GM21529 (cell line): ENCODE results near the gene PIP5K1A.
"Not testable (repeated sequence)": the region's sequence is repeated elsewhere in the genome, so short reads cannot be mapped to it uniquely, and the experiment has no call there.

Source experiments
- ATAC-seq: cut with Tn5 transposase; IDR thresholded peaks from one replicate; pipeline ENCODE4 v1.9.1; 2021; ENCODE audit not compliant: unreplicated experiment

The PIP5K1A gene

DNA sequence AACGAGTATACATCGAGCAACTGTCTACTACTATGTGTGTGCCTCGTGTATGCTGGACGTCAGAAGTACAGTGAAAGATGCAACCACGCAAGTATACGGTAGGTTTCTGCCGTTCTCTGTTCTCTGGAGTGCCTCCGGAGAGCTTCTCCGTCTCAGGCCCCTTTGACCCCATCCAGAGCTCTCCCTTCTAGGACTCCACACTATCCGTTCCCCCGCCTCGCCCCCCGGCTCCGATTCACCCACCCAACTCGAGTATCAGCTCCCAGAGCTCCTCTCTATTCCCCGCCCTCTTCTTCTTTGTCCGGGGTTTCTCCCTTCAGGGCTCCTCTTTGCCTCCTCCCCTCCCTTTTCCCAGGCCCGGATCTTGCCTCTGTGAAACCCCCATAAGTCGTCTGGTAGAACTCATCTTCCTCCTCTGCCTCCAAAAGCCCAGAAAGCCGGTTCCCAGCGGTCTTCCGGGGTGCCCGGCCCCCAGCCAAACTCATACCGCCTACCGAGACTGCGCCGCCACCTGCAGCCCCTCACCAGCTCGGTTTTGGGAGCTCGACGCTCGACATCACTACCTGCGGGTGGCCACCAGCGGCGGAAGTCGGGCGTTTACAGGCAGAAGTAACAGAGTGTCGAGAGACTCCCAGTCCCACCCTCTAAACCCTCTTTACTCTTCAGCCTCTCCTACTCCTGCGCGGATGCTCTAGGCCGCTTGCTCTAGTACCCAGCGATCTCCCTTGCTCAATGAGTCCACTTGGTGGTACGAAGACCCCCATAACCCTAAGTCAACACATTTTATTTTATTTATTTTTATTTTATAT, 8.5 kb upstream of the PIP5K1A start, which contains the start of gene VPS72:
Gene VPS72 (minus strand): TSS at position 561 of the 809 bp plus-strand sequence. CDS start 76 bp downstream, at position 485.
- peak; percentile 84 for ATAC-seq

DNA sequence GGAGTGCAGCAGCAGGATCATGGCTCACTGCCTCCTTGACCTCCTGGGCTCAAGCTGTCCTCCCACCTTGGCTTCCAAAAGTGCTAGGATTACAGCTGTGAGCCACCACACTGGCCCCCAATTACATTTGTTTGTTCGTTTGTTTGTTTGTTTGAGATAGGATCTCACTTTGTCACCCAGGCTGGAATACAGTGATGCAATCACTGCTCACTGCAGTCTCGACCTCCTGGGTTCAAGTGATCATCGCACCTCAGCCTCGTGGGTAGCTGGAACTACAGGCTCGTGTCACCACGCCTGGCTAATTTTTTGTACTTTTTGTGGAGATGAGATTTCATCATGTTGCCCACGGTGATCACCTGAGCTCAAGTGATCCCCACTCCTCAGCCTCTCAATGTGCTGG, 6.3 kb upstream of the PIP5K1A start:
- no peak for ATAC-seq

DNA sequence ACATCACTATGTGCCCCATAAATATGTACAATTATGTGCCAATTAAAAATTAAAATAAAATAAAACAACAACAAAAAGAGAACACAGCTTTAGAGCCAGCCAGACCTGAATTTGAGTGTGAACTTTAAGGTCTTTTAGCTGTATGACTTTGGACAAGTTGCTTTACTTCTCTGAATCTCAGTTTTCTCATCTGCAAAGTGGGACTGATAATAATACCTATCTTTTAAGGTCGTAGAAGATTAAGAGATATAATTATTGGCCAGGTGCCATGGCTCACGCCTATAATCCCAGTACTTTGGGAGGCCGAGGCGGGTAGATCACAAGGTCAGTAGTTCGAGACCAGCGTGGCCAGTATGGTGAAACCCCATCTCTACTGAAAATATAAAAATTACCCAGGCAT, 5.0 kb upstream of the PIP5K1A start:
- no peak for ATAC-seq

DNA sequence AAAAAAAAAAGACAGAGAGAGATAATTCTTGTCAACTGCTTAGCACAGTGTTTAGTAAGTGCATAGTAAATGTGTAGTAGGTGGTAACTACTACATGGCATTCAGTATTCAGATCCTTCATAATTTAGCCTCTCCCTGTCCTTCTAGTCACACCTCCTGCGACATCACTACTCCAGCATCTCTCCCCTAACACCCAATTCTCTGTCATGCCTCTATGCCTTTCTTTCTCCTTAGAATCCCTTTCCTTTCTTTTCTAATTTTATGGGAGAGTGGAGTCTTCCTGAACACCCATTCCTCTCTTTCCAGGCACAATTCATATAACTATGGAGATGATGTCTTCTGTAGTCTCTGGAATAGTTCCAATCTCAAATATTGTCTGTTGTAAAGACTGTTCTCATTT, 4.5 kb upstream of the PIP5K1A start:
- ATAC-seq, result no peak

DNA sequence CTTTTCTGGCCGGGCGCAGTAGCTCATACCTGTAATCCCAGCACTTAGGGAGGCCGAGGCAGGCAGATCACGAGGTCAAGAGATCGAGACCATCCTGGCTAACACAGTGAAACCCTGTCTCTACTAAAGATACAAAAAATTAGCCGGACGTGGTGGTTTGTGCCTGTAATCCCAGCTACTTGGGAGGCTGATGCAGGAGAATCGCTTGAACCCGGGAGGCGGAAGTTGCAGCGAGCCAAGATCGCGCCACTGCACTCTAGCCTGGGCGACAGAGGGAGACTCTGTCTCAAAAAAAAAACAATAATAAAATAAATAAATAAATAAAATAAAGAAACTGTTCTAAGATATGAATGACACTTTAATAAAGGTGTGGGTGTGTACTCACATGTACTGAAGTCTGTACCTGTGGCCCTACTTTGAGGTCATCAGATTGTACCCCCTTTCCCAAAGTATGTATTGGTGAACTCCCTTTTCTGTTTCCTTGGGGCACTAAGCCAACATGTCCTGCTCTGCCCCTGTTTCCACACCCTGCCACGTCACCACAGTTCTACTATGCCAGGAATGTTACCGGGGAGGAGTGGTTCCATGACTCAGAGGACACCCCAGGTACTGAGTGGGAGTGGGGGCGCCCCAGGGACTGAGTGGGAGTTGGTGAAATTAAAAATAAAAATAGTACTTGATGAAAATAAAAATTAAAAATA, 3.3 kb upstream of the PIP5K1A start:
- ATAC-seq, result not testable (repeated sequence)

DNA sequence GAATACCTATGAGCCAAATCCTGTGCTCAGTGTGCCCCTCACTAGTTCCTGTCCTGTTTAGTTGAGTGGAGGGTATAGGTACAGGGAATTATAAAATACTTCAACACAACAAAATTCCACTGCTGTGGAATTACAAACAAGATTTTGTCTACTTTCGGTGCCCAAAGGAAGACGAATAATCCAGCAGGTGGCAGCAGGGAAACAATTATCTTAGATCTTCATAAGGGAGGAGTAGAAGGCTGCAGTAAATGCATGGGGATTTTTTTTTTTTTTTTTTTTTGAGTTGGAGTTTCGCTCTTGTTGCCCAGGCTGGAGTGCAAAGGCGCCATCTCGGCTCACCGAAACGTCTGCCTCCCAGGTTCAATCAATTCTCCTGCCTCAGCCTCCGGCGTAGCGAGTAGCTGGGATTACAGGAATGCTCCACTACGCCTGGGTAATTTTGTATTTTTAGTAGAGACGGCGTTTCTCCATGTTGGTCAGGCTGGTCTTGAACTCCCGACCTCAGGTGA, 2.0 kb upstream of the PIP5K1A start:
- no peak for ATAC-seq

DNA sequence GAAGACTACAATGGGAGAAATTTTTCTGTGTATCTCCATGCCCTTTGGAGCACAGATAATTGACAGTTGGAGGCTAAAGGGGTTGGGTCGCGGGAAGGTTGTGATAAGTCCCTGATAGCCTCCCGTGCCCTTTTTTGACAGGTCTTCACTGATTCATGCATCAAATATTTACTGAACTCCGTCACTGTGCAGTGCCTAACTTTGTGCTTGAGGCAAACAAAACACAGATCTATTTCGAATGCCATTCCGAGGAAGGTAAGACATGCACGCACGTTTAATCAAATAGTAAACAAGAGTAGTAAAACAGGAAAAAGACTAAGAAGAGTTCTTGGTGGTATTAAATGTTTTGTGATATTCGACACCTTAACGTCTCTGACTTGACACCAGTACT, 494 bp upstream of the PIP5K1A start:
- no peak for ATAC-seq

DNA sequence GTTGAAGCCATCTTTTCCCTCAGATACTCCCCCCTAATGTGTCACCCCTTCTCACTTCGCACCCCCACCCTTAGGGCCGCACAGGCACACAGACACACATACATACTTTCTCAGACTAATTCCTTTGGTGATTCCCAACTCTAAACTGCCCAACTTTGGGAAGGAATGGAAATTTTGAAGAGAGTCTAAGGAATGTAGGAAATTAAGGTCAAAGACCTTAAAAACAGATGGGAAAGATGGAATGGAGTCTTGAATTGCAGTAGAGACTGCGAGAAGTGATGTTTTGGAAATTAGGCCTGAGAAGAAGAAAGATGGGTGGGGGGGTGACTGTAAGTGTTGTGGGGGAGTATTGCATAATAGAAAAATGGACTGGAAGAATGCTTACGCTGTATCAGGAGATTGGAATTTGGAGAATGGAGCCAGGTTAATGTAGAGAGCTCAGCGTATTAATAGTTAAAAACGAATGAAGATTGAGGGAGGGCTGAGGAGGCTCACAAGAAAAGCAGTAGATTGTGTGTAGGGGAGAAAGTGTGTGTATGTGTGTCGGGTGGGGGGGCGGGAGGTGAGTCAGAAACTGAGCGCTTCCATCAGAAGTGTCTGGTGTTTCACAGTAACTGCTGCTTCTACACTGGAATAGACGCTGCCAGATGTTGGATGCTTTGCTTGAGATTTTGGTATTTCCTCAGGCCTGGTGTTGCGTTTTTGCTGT, 1.7 kb downstream of the PIP5K1A start:
- no peak for ATAC-seq

DNA sequence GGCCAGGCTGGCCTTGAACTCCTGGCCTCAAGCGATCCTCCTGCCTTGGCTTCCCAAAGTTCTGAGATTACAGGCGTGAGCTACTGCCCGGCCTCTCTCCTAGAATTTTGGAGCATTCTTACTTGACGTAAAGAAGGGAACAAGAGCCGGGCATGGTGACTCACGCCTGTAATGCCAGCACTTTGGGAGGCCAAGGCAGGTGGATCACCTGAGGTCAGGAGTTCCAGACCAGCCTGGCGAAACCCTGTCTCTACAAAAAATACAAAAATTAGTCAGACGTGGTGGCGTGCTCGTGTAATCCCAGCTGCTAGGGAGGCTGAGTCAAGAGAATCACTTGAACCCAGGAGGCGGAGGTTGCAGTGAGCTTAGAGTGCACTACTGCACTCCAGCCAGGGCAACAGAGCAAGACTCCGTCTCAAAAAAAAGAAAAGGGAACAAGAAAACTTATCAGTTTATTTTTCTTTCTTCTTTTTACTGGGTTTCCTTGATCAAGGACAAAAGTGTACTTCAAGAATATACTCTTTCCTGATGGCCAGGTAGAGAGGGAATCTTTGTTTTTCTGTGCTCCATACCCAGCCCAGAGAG, 7.1 kb downstream of the PIP5K1A start:
- ATAC-seq, result not testable (repeated sequence)

DNA sequence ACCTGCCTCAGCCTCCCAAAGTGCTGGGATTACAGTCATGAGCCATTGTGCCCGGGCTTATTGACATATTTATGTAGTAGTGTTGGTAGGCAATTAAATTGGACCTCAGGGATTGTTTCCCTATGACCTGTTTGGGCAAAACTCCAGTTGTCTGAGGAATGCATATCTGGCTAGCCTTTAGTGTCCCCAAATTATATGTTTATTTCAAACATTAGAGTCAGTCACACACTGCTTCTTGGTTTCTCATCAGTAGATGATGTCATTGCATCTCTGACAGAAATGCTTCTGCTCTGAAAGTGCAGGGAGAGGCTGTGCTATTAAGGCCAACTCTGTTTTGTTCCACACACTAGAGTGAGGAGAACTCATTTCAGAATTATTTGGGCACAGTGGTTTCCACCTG, 12.5 kb downstream of the PIP5K1A start:
- no peak for ATAC-seq

DNA sequence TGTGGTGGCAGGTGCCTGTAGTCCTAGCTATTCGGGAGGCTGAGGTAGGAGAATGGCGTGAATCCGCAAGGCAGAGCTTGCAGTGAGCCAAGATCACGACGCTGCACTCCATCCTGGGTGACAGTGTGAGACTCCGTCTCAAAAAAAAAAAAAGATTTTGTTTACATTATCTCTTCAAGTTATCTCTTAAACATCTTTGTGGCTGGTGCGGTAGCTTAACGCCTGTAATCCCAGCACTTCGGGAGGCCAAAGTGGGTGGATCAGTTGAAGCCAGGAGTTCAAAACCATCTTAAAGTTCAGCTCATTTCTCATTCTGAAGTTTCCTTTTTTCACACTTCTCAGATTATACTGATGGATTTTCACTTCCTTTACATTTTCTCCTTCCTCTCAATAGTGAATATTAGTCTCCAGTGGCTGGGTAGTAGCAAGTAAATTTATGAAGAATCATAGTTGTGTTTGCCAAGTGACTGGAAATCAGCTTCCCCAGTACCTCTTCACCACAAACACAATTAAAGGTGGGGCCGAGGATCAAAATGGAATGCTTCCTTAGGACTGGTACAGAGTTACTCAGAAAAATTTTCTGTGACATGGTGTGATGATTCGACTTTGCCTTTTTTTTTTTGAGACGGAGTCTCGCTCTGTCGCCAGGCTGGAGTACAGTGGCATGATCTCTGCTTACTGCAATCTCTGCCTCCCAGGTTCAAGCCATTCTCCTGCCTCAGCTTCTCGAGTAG, 13.8 kb downstream of the PIP5K1A start:
- no peak for ATAC-seq

DNA sequence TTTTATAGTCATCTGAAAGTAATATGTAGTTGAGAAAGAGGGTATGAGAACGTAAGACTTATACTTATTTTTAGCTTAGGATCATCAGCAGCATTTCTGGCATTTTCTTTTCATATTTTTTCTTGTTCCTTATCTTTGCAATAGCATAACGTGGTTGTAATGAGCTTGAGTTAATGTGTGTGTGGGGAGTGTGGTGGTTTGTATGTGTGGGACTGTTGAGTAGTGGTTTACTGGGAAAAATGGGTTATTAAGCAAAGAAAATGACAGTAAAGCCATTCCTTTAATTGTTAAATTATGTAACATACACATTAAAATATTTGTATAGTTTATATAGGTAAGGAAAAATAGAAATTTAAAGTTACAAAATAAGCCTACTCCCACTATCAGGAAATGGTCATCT, 15.2 kb downstream of the PIP5K1A start:
- no peak for ATAC-seq

DNA sequence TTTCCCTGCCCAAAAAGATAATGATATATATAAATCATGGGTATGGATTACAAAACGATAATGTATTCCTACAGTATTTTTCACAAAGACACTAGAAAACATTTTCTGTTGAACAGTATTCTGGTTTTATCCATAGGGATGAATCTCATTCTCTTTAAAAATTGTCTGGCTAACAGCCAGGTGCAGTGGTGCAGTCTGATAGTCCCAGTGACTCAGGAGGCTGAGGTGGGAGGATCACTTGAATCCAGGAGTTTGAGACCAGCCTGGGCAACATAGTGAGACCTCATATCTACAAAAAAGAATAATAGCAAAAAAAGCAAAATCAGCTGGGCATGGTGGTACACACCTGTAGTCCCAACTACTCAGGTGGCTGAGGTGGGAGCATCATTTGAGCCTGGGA, 23.3 kb downstream of the PIP5K1A start:
- ATAC-seq, result no peak

DNA sequence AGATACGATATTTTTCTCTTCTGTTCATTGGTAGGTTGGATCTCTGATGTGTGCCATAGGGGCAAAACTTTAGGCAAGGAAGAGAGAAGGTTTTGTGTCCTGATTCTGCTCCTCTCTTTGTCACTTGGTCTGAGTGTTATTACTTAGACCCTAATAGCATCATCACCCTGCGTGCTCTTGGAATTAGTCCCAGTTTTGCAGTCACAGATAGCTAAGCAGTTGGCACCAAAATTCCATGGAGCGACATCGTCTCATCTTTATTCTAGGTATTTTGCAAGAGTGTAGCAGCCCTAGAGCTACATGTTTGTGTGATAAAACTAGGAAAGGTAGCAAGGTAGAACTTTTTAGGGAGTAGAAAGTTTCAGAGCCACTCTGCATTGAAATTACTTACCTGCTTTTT, 23.8 kb downstream of the PIP5K1A start:
- no peak for ATAC-seq

DNA sequence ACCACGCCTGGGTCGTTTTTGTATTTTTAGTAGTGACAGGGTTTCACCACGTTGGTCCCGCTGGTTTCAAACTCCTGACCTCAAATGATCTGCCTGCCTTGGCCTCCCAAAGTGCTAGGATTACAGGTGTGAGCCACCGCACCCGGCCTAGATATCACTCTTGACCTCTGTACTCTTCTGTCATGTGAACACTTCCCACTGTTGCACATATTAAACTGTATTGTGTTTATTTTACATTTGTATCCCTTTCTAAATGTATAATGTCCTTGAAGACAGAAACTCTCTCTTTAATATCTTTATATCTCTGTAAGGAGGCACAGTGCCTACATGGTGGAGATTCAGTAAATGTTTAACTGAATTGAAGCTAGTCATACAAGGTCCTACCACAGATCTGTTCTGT, 36.9 kb downstream of the PIP5K1A start:
- no peak for ATAC-seq

DNA sequence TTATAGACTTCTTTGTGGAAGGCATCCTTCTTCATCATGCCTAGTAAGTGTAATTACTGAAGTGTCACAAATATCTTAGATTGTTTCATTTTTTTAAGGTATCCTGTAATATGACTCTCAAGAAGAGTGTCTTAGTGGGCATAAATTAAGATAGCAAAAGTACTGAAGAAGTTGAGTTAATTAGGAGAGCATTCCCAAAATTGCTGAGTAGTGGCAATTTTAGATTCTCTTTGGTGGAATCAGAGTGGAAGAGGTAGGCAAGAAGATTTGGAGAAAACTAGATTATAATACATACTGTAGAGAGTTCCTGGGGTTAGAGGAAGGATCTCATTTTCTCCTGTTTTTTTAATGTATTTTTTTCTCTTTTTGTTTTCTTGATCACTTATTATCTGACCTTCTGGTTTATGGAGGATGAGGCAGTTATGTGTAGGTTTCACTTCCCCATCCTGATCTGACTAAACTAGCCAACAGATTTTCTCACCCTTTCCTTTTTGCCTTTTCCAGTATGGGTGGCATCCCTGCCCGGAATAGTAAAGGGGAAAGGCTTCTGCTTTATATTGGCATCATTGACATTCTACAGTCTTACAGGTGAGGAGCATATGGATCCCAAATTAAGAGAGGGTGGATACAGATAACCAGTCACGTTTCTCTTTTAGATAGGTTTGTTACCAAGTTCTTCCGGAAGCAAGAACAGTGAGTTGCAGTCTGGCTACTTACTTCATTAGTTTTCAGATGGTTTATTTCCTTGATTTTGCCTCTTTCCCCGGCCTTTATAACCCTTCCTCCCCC, 39.5 kb downstream of the PIP5K1A start:
- ATAC-seq, result no peak

DNA sequence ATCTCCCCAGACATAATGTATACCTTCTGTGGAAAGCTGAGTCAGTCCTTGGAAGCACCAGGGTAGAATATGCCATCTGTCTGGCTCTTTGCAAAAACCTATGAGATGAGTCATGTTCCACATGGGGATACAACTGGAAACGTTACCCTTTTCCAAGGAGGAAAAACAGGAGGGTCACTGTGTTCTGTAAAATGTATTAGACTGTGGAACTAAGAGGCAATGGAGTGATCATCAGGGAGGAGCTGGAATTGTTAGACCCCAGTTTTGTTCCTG, 40.1 kb downstream of the PIP5K1A start:
- no peak for ATAC-seq

DNA sequence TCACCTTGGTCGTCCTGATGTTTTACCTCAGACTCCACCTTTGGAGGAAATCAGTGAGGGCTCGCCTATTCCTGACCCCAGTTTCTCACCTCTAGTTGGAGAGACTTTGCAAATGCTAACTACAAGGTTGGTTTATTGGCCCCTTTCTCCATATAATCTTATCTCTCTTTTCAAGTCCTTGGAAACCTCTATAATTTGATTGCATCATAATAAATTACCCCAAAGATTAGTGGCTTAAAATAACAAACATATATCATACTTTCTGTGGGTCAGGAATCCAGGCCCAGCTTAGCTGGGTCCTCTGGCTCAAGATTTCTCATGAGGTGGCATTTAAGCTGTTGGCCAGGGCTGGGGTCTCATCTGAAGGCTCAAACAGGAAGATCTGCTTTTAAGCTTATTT, 44.1 kb downstream of the PIP5K1A start:
- no peak for ATAC-seq

DNA sequence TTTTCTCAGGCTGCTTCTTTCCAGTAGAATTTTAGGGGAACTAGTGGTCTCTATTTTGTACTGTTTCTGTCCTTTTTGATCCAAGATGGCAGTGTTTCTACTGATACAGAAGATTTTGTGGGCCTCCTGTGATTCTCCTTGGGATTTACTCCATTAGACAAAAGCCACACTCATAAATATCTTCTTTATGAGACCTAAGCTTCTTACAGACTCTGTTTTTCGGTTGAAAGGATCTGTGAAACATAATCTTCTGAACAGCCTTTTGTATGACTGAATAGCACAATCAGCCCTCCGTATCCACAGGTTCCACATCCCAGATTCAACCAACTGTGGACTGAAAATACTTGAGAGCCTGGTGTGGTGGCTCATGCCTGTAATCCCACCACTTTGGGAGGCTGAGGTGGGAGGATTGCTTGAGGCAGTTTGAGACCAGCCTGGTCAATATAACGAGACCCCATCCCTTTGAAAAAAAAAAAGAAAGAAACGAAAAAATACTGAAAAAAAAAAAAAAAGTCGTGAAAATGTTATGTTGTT, 45.4 kb downstream of the PIP5K1A start:
- no peak for ATAC-seq

DNA sequence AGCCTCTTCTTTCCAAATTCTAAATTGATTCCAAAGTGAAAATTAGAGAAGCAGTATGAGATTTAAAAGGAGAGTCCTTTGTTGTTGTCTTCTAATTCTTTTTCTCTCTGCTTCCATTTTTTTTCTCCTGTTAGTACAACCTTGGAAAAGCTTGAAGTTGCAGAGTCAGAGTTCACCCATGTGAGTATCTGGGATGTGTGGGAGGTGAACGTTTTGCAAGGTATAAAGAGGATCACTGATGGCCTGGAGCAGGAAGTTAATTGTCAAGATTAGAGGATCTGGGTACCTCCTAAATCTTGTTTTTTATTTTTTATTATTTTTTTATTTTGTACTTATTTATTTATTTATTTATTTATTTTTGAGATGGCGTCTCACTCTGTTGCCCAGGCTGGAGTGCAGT, 48.4 kb downstream of the PIP5K1A start:
- no peak for ATAC-seq
